Coronary artery (tissue), 2 donors: ENCODE data around the gene ELAC1.
"Not testable (repeated sequence)": the region's sequence is repeated elsewhere in the genome, so short reads cannot be mapped to it uniquely, and the experiment has no call there.

Source experiments
- DNase-seq: peaks from one replicate; pipeline ENCODE4 v3.0.0-alpha.2; 2017; ENCODE audit warnings: low spot score
- H3K27ac ChIP-seq, 2 donors: fragments of 200-600 bp; sonication (generic); one replicate each; pipeline ENCODE4 v1.5.1; 2016 to 2019
- H3K4me3 ChIP-seq: fragments of 200-600 bp; sonication (generic); 2 replicates; pipeline ENCODE4 v1.5.1; 2016; ENCODE audit warnings: mild to moderate bottlenecking, moderate library complexity
- CTCF ChIP-seq: fragments of 200-600 bp; sonication (generic); IDR thresholded peaks from one replicate; pipeline ENCODE4 v1.5.1; 2019; ENCODE audit warnings: antibody characterized with exemption

ELAC1 gene

GRCh38 chr18:50986360-50987087, 18.7 kb downstream of the ELAC1 start:
- Histone ChIP-seq H3K4me3 (no peak overlapping the region), H3K27ac (peak overlapping the region in 1 of 2 donors; percentile 31)
- no peak for TF ChIP-seq CTCF
- DNase-seq, result no peak

- TF ChIP-seq CTCF, result no peak
- Histone ChIP-seq H3K27ac (peak overlapping the region in 1 of 2 donors; percentile 51), H3K4me3 (no peak overlapping the region)
- DNase-seq, result no peak
Measured at GRCh38 chr18:50987261-50987660, 19.4 kb downstream of the ELAC1 start.

GRCh38 chr18:50989711-50990110, 21.9 kb downstream of the ELAC1 start:
- no peak for DNase-seq
- no peak for TF ChIP-seq CTCF
- Histone ChIP-seq H3K27ac (no peak overlapping the region), H3K4me3 (no peak overlapping the region)

GRCh38 chr18:50992351-50992762, 24.5 kb downstream of the ELAC1 start:
- no peak for DNase-seq
- no peak overlapping the region for H3K27ac ChIP-seq
- no peak for TF ChIP-seq CTCF
- H3K4me3 ChIP-seq, result no peak overlapping the region

GRCh38 chr18:50994031-50994430, 26.2 kb downstream of the ELAC1 start:
- TF ChIP-seq CTCF, result no peak
- no peak overlapping the region for H3K4me3 ChIP-seq
- DNase-seq, result no peak
- no peak overlapping the region for H3K27ac ChIP-seq

GRCh38 chr18:51003174-51003573, 35.3 kb downstream of the ELAC1 start:
- not testable (repeated sequence) for H3K4me3 ChIP-seq, H3K27ac ChIP-seq, DNase-seq

GRCh38 chr18:51006061-51006818, 38.4 kb downstream of the ELAC1 start:
- no peak for DNase-seq
- TF ChIP-seq CTCF, result no peak

More at GRCh38 chr18:51006061-51006818, 38.4 kb downstream of the ELAC1 start:
- no peak overlapping the region for H3K4me3 ChIP-seq
- H3K27ac ChIP-seq, result no peak overlapping the region
